Sigmoid colon (tissue), 7 donors: ENCODE results near the gene TRDMT1. TPM values are rescaled to one million over a fixed set of nuclear protein-coding genes. Genes with fewer than 3 reads are reported as not detected.
A peak's percentile ranks its signal among the peaks of the same experiment; 100 is the strongest.
"Not testable (repeated sequence)": the region's sequence is repeated elsewhere in the genome, so short reads cannot be mapped to it uniquely, and the experiment has no call there.

Experiments used
- DNase-seq: peaks from one replicate; pipeline ENCODE4 v3.0.0-alpha.2; 2019
- H3K27ac ChIP-seq, 4 donors: fragments of 200-600 bp; sonication (generic); one replicate each; pipeline ENCODE4 v1.5.1; 2016 to 2019; ENCODE audit warnings: mild to moderate bottlenecking in 1 of 4
- H3K27me3 ChIP-seq, 3 donors: fragments of 200-600 bp; sonication (generic); one replicate each; pipeline ENCODE4 v1.5.1; 2019; ENCODE audit warnings: mild to moderate bottlenecking in 1 of 3
- H3K36me3 ChIP-seq, 4 donors: fragments of 200-600 bp; sonication (generic); one replicate each; pipeline ENCODE4 v1.5.1; 2016 to 2019
- H3K4me1 ChIP-seq, 4 donors: fragments of 200-600 bp; sonication (generic); one replicate each; pipeline ENCODE4 v1.5.1; 2017 to 2019
- H3K4me3 ChIP-seq, 4 donors: fragments of 200-600 bp; sonication (generic); one replicate each; pipeline ENCODE4 v1.5.1; 2017 to 2019; ENCODE audit warnings: mild to moderate bottlenecking in 2 of 4, moderate library complexity in 1 of 4
- H3K9me3 ChIP-seq, 4 donors: fragments of 200-600 bp in 3 of 4; sonication (generic) in 3 of 4; one replicate each; pipeline versions ENCODE4 v1.5.1 to v1.6.1; 2013 to 2019
- EP300 ChIP-seq, 4 donors: sonication (generic); formaldehyde crosslinking; IDR thresholded peaks; one replicate each; pipeline ENCODE4 v1.6.1; 2017; ENCODE audit warnings: antibody characterized with exemption in 4 of 4
- POLR2A ChIP-seq, 2 donors: fragments of 450-650 bp; IDR thresholded peaks; one replicate each; pipeline ENCODE4 v1.6.1; 2016; ENCODE audit warnings: antibody characterized with exemption in 2 of 2, mild to moderate bottlenecking in 2 of 2, moderate library complexity in 2 of 2
- POLR2AphosphoS5 ChIP-seq, 4 donors: sonication (generic); formaldehyde crosslinking; IDR thresholded peaks; one replicate each; pipeline ENCODE4 v1.6.1; 2017; ENCODE audit warnings: antibody characterized with exemption in 4 of 4
- WGBS, 2 donors: extraction: QIAGEN DNeasy Blood & Tissue Kit; methylation state at CpG; one replicate each; pipeline ENCODE4 v1.1.7; 2013; 5-methylcytosine and 5-hydroxymethylcytosine counted together
- intact Hi-C: fragments of 100-400 bp; cut with DNase I; formaldehyde crosslinking; loops from one replicate; pipeline ENCODE4 v1.15.1; 2023
- polyA plus RNA-seq, 3 donors: library from polyadenylated mRNA; stranded (reverse); fragments of 200-250 nt; gene quantifications; one replicate each; pipeline ENCODE4 v1.2.3, GENCODE V29; 2013
- total RNA-seq, 4 donors: library from RNA; depleted of rRNA; stranded (reverse); fragments of >200 nt; gene quantifications; one replicate each; pipeline ENCODE4 v1.1.0, GENCODE V29; 2016
- TF ChIP-seq, protein P1 (sequence below), 4 experiments: fragments of 450-650 bp in 3 of 4; fragments of 200-600 bp in 1 of 4; IDR thresholded peaks; one replicate each; pipeline ENCODE4 v1.5.1; 2016 to 2019; ENCODE audit warnings: antibody characterized with exemption in 4 of 4, mild to moderate bottlenecking in 3 of 4, moderate library complexity in 2 of 4
- donor health status: healthy with polysubstance abuse.
- donor health status: Bipolar disorder and iron deficiency.
- donor health status: healthy.

The TRDMT1 gene
- total and polyA plus RNA-seq, 7 donors = 1.2 to 13.6 (median 7.5) TPM

DNA sequence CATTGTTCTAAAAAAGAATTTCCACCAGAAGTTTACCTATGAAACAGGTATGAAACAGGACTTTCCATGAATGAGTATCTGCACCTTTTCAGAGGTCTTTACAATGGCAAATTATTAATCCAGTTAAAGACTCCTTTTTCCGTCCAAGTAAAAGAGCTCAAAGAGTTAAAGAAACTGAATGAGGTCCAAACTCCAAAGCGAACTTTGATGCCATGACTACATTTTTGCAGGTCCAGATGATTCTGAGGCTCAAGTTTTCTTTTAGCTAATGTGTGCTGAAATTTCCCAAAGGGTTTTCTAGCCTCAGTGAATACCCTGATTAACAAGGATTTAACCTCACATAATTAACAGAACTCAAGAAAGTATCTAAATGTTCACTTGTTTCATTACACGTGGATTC lies 81.6 kb downstream of the TRDMT1 start:
- intact Hi-C loops = no loop called here
- DNase-seq = no peak
- TF ChIP-seq EP300 (IDR thresholded peaks at IDR 0.05) (no peak), POLR2AphosphoS5 (IDR thresholded peaks at IDR 0.05) (no peak), POLR2A (IDR thresholded peaks at IDR 0.05) (no peak)
- TF ChIP-seq, protein P1, sequence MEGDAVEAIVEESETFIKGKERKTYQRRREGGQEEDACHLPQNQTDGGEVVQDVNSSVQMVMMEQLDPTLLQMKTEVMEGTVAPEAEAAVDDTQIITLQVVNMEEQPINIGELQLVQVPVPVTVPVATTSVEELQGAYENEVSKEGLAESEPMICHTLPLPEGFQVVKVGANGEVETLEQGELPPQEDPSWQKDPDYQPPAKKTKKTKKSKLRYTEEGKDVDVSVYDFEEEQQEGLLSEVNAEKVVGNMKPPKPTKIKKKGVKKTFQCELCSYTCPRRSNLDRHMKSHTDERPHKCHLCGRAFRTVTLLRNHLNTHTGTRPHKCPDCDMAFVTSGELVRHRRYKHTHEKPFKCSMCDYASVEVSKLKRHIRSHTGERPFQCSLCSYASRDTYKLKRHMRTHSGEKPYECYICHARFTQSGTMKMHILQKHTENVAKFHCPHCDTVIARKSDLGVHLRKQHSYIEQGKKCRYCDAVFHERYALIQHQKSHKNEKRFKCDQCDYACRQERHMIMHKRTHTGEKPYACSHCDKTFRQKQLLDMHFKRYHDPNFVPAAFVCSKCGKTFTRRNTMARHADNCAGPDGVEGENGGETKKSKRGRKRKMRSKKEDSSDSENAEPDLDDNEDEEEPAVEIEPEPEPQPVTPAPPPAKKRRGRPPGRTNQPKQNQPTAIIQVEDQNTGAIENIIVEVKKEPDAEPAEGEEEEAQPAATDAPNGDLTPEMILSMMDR (IDR thresholded peaks at IDR 0.05) = no peak
- 66 to 80% methylated on average over 3 of the region's 3 CpGs for WGBS, 2 donors
- Histone ChIP-seq H3K36me3 (no peaks in the 10 kb centered on the region), H3K4me3 (no peak overlapping the region), H3K9me3 (no peaks in the 10 kb centered on the region), H3K27me3 (no peaks in the 10 kb centered on the region), H3K4me1 (no peaks in the 10 kb centered on the region), H3K27ac (no peak overlapping the region)

DNA sequence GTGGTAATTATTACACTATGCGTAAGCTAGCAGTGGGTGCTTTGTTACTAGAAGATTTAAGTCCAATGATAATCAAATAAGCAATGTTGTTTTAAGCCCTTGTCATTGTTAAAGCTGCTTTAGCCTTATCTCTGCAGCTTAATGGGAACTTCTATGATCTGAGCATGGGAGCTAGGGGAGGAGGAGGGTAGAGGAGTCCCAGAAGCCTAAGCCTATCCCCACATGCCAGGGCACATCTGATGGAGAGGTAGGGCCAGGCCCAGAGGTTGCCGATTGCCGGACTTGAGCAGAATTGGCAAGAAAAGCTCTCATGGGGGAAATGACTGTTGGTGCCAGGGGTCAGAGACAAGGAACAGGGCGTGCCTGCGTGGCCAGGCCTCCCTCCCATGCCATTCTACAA lies 85.3 kb downstream of the TRDMT1 start:
- Histone ChIP-seq H3K4me1 (no peaks in the 10 kb centered on the region), H3K27ac (no peak overlapping the region), H3K9me3 (no peaks in the 10 kb centered on the region), H3K27me3 (no peaks in the 10 kb centered on the region), H3K36me3 (no peaks in the 10 kb centered on the region), H3K4me3 (no peak overlapping the region)
- WGBS, 2 donors = 86 to 88% methylated on average over 5 of the region's 5 CpGs
- intact Hi-C loops = no loop called here
- DNase-seq = no peak
- TF ChIP-seq EP300 (IDR thresholded peaks at IDR 0.05) (no peak), POLR2A (IDR thresholded peaks at IDR 0.05) (no peak), POLR2AphosphoS5 (IDR thresholded peaks at IDR 0.05) (no peak)
- TF ChIP-seq, protein P1 (IDR thresholded peaks at IDR 0.05) = no peak

DNA sequence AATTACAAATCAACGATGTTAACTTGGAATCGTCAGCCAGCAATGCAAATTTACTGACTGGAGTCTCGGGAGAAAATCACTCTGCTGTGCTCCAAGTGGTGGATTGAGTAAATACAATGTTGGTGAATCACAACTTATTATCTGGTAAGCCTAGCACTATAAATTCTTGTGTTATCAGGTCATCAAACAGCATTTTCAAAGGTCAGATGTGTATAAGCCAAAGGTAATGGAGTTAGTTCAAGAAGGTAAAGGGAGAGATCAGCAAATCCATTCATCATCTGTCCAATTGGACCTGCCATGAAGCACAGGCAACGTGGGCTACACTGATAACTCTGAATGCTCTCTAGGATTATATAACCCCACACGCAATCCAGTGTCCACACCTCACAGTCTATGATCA lies 85.8 kb downstream of the TRDMT1 start:
- 45 to 74% methylated on average over 5 of the region's 5 CpGs for WGBS, 2 donors
- TF ChIP-seq POLR2AphosphoS5 (IDR thresholded peaks at IDR 0.05) = no peak
- Histone ChIP-seq H3K9me3 (no peaks in the 10 kb centered on the region), H3K4me3 (no peak overlapping the region), H3K27ac (no peak overlapping the region), H3K36me3 (no peaks in the 10 kb centered on the region), H3K4me1 (no peaks in the 10 kb centered on the region), H3K27me3 (no peaks in the 10 kb centered on the region)
- DNase-seq = no peak
- intact Hi-C loops = no loop called here

DNA sequence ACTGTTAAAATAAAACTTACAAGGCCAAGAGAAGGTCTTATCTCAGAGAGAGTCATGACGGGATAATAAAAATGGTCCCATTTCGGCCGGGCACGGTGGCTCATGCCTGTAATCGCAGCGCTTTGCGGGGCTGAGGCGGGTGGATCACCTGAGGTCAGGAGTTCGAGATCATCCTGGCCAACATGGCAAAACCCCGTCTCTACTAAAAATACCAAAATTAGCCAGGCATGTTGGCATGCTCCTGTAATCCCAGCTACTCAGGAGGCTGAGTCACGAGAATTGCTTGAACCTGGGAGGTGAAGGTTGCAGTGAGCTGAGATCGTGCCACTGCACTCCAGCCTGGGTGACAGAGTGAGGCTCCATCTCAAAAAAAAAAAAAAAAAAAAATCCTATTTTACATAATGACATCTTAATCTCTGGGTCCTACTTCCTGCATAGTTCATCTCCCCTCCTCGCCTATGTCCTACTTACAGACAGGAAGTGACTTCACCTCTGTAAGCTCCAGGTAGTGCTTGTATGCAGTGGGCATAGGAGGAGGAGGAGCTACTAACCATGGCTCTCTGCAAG lies 86.5 kb downstream of the TRDMT1 start:
- H3K4me3 ChIP-seq, H3K9me3 ChIP-seq, H3K27me3 ChIP-seq, H3K27ac ChIP-seq, intact Hi-C loops, DNase-seq, H3K36me3 ChIP-seq, H3K4me1 ChIP-seq: not testable (repeated sequence)
- 89 to 93% methylated on average over 13 of the region's 13 CpGs for WGBS, 2 donors

DNA sequence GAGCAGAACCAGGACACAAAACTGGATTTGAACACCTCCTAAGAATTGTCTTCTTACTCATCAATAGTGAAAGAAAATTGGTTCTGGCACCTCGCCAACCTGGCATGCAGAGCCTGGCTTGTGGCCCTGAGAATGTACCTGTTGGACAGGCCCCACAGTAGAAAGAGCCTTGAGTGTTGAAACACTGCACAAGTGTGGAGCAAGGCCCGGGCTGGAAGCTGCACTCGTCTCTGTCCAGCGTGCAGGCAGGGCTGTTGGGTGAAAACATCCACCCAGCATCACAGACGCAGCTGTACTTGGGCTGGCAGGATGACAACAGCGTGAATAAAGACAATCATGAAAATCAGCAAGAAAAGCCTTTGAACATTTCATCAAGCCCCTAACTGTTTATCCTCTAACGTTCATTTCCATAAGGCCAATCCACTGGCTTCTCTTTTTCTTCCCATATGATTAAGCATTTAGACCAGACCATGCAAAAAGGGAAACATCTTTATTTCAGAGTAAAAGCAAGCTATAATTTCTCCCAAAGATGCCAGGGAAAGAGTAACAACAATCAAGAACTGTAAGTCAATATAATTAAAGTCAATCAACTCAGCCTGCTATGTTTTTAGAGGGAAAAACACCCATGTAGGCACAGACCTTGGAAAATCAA lies 87.5 kb downstream of the TRDMT1 start:
- DNase-seq = peak; percentile 71
- intact Hi-C loops = no loop called here
- Histone ChIP-seq H3K27me3 (no peaks in the 10 kb centered on the region), H3K4me3 (no peak overlapping the region), H3K4me1 (no peaks in the 10 kb centered on the region), H3K9me3 (no peaks in the 10 kb centered on the region), H3K27ac (no peak overlapping the region), H3K36me3 (no peaks in the 10 kb centered on the region)
- no peak for TF ChIP-seq POLR2AphosphoS5 (IDR thresholded peaks at IDR 0.05)
- no peak for TF ChIP-seq POLR2A (IDR thresholded peaks at IDR 0.05)
- 73 to 75% methylated on average over 7 of the region's 7 CpGs for WGBS, 2 donors

DNA sequence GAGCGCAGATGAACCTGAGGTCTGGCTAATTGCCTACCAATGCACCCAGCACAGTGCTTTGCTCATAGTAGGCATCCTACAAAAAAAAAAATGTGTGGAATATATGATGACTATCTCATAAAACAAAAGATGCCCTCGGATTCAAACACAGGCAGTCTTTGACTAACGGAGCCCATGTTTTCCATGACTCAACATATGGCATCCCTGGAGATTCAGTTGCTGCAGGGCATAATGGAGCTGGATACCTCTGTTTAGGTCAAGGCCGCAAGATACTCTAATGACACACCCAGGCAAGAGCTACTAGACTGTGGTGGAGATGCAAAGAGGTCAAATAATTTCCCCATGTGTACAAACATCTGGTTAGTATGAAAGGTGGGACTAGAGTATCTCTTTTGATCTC lies 88.1 kb downstream of the TRDMT1 start:
- H3K9me3 ChIP-seq = no peaks in the 10 kb centered on the region
- DNase-seq = no peak
- no peaks in the 10 kb centered on the region for H3K27me3 ChIP-seq
- 93 to 97% methylated on average over 4 of the region's 4 CpGs for WGBS, 2 donors
- no peaks in the 10 kb centered on the region for H3K36me3 ChIP-seq
- TF ChIP-seq, protein P1 (IDR thresholded peaks at IDR 0.05) = no peak
- TF ChIP-seq EP300 (IDR thresholded peaks at IDR 0.05) (no peak), POLR2A (IDR thresholded peaks at IDR 0.05) (no peak), POLR2AphosphoS5 (IDR thresholded peaks at IDR 0.05) (no peak)
- H3K4me3 ChIP-seq = no peak overlapping the region
- no peaks in the 10 kb centered on the region for H3K4me1 ChIP-seq
- no peak overlapping the region for H3K27ac ChIP-seq
- intact Hi-C loops = no loop called here
